LoVo (cell line): ENCODE data around the gene LNX1.

Source experiments
- DNase-seq: peaks from one replicate; pipeline ENCODE4 v3.0.0-alpha.2; 2016; ENCODE audit warnings: low spot score

Gene LNX1

DNA sequence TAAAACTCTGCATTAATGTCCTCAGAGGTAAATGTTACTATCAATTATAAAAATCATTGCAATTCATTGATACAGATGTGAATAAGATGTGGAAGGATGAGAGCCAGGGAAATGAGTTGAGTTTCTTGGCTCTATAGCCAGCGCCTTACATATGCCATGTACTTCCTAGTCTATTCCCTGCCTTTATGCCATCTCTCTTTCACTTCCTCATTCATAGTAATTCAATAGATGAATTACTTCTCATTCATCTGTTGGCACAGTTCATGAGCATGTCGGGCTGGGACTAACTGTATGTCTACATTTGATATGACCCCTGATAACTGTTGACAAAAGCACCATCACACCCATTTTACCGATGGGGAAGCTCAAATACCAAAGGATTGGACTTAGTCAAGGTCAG lies 55.7 kb downstream of the LNX1 start:
- no peak for DNase-seq

GRCh38 chr4:53534684-53535083 lies 56.6 kb downstream of the LNX1 start:
- DNase-seq: no peak

DNA sequence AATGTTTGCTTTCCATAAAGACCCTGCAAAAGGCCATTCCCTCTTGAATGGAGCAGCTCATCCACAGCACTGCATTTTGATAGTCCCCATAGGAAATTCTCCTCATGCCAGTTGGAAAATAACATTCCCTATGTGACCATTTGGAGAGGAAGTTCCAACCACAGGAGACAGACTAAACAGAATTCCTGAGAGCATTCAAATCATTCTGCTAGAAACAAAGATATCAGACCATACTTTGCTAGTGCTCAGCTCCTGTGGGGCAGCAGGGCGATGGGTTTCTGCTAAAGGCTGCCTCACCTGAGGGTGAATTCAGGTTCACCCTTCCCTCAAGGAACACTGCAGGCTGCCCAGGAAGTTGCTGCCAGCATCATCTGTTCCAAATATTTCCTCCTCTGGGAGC lies 58.8 kb downstream of the LNX1 start:
- DNase-seq: no peak

DNA sequence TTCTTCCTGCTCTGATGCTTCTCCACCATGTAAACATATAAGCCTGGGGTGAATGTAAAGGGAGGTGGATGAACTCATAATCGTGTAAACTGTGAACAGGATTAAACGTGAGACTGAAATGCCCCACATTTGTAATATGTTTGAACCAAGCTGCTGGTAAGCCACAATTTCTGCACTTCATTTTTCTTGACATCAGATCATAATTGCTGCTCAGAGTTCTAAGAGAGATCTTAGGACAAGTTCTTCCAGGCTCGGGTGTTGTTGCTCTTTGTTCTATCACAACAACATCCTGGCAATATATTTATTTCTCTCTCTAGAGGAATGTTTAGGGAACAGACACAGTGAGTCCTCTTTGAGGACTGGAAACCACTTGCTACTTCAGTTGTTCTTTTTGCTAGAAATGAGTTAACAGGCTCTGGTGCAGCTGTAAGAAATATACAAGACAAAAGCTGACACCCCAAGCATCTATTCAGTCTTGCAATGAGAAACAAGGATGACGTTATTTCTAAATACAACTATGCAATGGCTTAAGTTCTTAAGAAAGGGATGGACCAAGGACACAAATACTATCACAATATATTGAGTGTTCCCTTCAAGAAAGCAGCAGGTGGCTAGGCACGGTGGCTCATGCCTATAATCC lies 59.6 kb downstream of the LNX1 start:
- no peak for DNase-seq

GRCh38 chr4:53529025-53529424 lies 62.3 kb downstream of the LNX1 start:
- no peak for DNase-seq

DNA sequence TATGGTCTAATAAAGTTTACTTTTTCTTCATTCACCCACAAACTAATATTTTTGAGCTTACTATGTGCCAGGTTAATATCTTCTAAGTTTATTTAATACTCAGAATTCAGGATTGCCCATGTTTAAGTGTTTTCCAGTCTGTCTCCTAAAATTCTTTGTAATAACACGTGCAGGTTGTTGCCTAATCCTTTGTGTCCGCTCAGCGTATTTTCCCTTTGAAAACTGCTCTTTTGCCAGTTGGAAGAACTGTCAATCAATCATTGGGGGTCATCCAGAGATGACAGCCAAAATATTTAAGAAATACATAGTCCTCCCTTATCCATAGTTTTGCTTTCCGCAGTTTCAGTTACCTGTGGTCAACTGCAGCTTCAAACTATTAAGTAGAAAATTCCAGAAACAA lies 63.4 kb downstream of the LNX1 start:
- no peak for DNase-seq

GRCh38 chr4:53527326-53527725 lies 64.0 kb downstream of the LNX1 start:
- no peak for DNase-seq

GRCh38 chr4:53522334-53522733 lies 69.0 kb downstream of the LNX1 start:
- DNase-seq: no peak

- DNase-seq: no peak
Measured at GRCh38 chr4:53520116-53520515, 71.2 kb downstream of the LNX1 start.

GRCh38 chr4:53518807-53519206 lies 72.5 kb downstream of the LNX1 start:
- no peak for DNase-seq

DNA sequence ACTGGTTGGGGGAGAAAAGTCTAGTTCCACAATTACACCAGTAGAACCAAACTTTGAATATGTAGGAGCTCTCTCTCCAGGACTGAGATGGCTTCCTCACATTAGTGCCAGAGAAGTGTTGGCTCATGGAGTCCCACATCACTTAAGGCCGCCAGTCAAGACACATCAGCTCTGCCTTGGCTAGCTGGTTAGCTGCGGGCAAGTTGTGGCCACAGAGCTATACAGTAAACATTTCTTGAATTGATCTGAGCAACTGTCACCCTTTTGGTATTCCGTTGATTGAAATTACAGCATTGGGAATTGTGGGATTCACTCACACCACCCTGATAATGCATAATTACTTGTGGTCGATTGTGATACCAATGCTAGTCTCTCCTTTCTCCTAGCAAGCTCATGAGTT lies 76.2 kb downstream of the LNX1 start:
- DNase-seq: no peak

- no peak for DNase-seq
Measured at GRCh38 chr4:53514509-53514908, 76.8 kb downstream of the LNX1 start.

DNA sequence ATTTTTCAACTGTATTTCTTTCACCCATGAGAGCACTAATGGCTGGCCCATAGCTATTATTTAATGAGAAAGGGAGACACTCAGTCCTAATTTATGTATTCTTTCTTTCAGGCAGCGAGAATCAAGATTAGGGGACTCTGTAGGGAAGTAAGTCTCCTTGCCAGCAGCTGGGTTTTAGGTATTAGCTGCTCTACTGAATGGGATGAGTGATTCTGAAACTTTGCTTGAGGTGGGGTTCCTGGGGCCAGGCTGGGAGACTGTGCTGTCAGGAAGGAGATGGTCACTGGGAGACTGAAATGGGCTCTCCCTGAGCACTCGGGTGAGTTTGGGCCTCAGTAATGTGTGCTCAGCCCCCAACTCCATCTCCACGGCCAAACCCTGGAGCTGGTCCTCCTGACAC lies 78.7 kb downstream of the LNX1 start:
- DNase-seq: no peak

GRCh38 chr4:53511014-53511413 lies 80.3 kb downstream of the LNX1 start:
- no peak for DNase-seq

DNA sequence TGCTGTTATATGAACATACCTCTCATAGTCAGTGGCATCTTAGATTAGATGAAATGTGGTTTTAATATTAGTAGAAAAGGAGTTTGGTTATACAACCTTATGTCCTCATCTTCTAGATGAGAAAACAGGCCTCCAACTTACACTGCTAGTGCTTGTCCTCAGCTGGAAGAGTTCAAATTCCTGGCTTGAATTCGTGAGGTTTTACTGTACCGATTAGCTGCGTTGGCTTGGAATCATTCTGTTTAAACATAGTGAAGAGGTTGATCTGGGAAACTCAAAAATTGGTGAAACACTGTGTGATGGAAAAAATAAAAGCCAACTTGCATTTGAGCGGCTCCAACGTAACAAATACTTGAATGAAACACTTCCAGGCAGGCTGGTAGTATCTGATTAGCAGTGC lies 81.0 kb downstream of the LNX1 start:
- no peak for DNase-seq

DNA sequence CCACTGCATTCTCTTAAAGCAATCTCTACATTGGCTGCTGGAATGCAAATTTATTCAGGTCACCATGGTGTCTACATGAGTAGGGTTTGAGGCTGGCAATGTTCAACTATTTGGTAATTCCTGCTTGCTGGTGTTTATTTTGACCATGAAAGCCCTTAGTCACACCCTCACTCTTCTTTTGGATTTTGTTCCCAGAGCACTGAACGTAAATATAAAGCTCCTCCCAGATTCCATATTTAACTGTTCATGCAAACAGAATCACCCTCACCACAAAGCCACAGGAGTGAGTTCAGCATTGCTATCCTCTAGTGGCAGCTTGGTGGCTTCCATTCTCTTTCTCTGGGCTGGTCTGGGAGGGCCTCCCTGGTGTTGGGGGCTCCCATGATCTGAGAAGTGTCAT lies 82.8 kb downstream of the LNX1 start:
- peak; percentile 17 for DNase-seq

- DNase-seq: peak; percentile 61
Measured at GRCh38 chr4:53507671-53508286, 83.5 kb downstream of the LNX1 start.

GRCh38 chr4:53507058-53507457 lies 84.2 kb downstream of the LNX1 start:
- no peak for DNase-seq

GRCh38 chr4:53505947-53506346 lies 85.3 kb downstream of the LNX1 start:
- no peak for DNase-seq

DNA sequence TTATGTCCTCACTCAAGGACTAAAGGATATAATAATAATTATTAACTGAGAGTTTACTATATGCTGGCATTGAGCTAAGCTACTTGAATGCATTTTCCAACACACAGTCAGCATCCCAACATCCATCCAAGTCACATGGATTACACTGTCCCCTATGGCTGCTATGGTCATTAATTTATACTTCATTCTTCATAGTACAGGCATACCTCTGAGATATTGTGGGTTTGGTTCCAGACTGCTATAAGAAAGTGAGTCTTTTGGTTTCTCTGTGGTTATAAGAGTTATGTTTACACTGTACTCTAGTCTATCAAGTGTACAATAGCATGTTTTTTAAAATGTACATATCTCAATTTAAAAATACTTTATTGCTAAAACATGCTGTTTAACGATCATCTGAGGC lies 89.2 kb downstream of the LNX1 start:
- DNase-seq: no peak

DNA sequence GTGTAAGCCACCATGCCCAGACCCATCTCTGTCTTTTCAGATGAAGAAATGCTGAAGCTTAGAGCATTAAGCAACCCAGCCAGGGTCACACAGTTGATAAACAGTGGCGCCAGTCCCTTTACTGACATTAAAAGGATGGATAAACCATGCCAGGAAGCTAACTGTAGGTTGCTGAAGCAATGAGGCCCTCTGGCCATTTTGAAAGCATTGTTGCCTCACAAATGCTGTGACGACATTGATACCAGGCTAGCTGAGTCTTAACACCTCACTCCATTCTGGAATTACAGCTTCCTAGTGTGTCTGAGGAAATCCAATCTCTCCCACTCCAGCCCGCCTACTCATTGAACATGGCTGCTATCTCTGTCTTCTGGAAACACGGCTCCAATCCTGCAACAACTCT lies 89.7 kb downstream of the LNX1 start:
- DNase-seq: no peak

DNA sequence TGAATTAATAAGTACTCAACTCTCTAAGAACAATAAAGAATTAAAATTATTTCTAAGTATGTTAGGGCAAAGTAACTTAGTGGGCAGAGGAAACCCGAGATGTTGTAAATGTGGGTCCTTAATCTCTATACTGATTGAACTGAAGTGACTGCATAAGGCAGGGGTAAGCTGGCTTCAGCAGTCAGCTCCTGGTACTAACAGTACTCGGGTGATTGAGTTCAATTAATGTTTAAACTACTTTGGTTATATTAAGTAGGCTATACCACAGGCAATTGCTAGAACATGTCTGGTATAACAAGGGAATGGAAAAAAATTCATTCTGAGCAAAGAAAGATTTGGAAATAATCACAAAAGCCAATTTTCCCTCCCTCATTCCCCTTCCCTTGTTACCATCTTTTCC lies 90.7 kb downstream of the LNX1 start:
- DNase-seq: no peak

GRCh38 chr4:53499791-53500190 lies 91.5 kb downstream of the LNX1 start:
- DNase-seq: no peak

- DNase-seq: no peak
Measured at GRCh38 chr4:53498706-53499105, 92.6 kb downstream of the LNX1 start.
